WERI-Rb-1 (cell line): ENCODE results near the gene ZNF487.
A peak's percentile ranks its signal among the peaks of the same experiment; 100 is the strongest.

ENCODE experiments used
- DNase-seq: peaks from one replicate; pipeline ENCODE4 v3.0.0-alpha.2; 2020
- H3K27ac ChIP-seq: fragments of 250-450 bp; sonication (Bioruptor Pico); 2 replicates; pipeline ENCODE4 v1.5.1; 2020; ENCODE audit warnings: mild to moderate bottlenecking, moderate library complexity
- H3K27me3 ChIP-seq: fragments of 250-450 bp; sonication (Bioruptor Pico); 2 replicates; pipeline ENCODE4 v1.5.1; 2021; ENCODE audit warnings: mild to moderate bottlenecking, low read depth, moderate library complexity; ENCODE audit not compliant: insufficient read depth, severe bottlenecking
- H3K36me3 ChIP-seq: fragments of 250-450 bp; sonication (Bioruptor Pico); 2 replicates; pipeline ENCODE4 v1.5.1; 2020; ENCODE audit warnings: mild to moderate bottlenecking, moderate library complexity
- H3K4me3 ChIP-seq: 2 replicates; pipeline ENCODE4 v1.5.1; 2011; ENCODE audit warnings: low read depth, mild to moderate bottlenecking, control low read depth, low read length
- H3K9me3 ChIP-seq: fragments of 250-450 bp; sonication (Bioruptor Pico); 2 replicates; pipeline ENCODE4 v1.5.1; 2021; ENCODE audit warnings: mild to moderate bottlenecking, moderate library complexity; ENCODE audit not compliant: severe bottlenecking
- TF ChIP-seq, protein P1 (sequence below): IDR thresholded peaks from 2 replicates; pipeline ENCODE4 v1.5.1; 2011; ENCODE audit warnings: low read depth, mild to moderate bottlenecking, control low read depth, inconsistent platforms, low read length

The ZNF487 gene

DNA sequence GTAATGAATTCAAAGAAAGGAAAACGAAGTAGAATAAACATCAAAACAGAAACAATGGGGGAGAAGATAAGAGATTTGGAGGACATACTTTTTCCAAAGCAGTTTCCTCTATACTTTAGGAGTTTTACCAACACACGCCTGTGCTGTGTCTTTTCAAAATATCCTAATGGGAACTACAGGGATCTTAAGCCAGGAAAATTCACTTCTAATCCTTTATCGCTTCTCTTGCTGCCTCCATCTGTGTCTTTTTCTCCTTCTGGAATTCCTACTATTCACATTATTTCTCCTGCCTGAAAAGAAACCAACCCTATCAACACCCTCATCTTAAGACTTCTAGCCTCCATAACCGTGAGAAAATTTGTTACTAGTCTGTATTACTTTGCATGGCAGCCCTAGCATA, 34.7 kb upstream of the ZNF487 start:
- Histone ChIP-seq H3K27me3 (no peaks in the 10 kb centered on the region), H3K9me3 (no peaks in the 10 kb centered on the region), H3K4me3 (no peak overlapping the region), H3K36me3 (peaks cover 53% of the 10 kb centered on the region), H3K27ac (no peak overlapping the region)
- DNase-seq: no peak
- TF ChIP-seq, protein P1, sequence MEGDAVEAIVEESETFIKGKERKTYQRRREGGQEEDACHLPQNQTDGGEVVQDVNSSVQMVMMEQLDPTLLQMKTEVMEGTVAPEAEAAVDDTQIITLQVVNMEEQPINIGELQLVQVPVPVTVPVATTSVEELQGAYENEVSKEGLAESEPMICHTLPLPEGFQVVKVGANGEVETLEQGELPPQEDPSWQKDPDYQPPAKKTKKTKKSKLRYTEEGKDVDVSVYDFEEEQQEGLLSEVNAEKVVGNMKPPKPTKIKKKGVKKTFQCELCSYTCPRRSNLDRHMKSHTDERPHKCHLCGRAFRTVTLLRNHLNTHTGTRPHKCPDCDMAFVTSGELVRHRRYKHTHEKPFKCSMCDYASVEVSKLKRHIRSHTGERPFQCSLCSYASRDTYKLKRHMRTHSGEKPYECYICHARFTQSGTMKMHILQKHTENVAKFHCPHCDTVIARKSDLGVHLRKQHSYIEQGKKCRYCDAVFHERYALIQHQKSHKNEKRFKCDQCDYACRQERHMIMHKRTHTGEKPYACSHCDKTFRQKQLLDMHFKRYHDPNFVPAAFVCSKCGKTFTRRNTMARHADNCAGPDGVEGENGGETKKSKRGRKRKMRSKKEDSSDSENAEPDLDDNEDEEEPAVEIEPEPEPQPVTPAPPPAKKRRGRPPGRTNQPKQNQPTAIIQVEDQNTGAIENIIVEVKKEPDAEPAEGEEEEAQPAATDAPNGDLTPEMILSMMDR: no peak

GRCh38 chr10:43402880-43403452, 33.9 kb upstream of the ZNF487 start:
- TF ChIP-seq, protein P1: no peak
- no peak overlapping the region for H3K4me3 ChIP-seq
- H3K9me3 ChIP-seq: no peaks in the 10 kb centered on the region
- peaks cover 57% of the 10 kb centered on the region for H3K36me3 ChIP-seq
- no peak for DNase-seq
- H3K27ac ChIP-seq: no peak overlapping the region
- H3K27me3 ChIP-seq: no peaks in the 10 kb centered on the region

GRCh38 chr10:43403911-43404703, 32.8 kb upstream of the ZNF487 start:
- no peak for DNase-seq
- H3K27ac ChIP-seq: no peak overlapping the region
- TF ChIP-seq, protein P1: no peak
- no peaks in the 10 kb centered on the region for H3K9me3 ChIP-seq
- H3K27me3 ChIP-seq: no peaks in the 10 kb centered on the region
- H3K4me3 ChIP-seq: no peak overlapping the region
- peaks cover 54% of the 10 kb centered on the region for H3K36me3 ChIP-seq

- no peak overlapping the region; the same call in 1 of the 2 replicates for H3K4me3 ChIP-seq
- DNase-seq: no peak
- peaks cover 4% of the 10 kb centered on the region for H3K9me3 ChIP-seq
- TF ChIP-seq, protein P1: no peak
- peaks cover 48% of the 10 kb centered on the region for H3K36me3 ChIP-seq
- no peak overlapping the region for H3K27ac ChIP-seq
- H3K27me3 ChIP-seq: no peaks in the 10 kb centered on the region
Measured at GRCh38 chr10:43404704-43405084, 32.2 kb upstream of the ZNF487 start.

DNA sequence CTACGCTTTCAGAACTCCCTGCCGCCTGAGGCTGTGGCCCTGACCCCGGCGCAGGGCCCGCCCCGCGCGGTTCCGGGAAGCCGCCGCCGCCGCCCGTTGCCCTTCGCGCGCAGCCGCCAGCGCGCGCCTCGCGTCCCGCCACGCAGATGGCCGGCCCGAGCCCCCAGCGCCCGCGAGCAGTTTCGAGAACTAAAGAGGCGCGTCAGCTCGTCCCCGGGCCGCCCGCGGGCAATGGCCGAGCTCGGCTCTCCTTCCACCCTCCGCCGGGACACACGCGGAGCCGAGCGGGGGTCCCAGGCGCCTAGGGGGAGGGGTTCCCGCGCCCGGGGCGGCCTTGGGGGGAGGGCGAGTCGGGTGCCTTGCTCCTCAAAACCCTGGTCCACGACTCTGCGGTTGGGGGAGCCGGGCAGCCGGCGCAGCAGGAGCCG, 29.7 kb upstream of the ZNF487 start:
- Histone ChIP-seq H3K9me3 (peaks cover 5% of the 10 kb centered on the region), H3K36me3 (peaks cover 40% of the 10 kb centered on the region), H3K27me3 (no peaks in the 10 kb centered on the region), H3K4me3 (peak overlapping the region; percentile 88), H3K27ac (peak overlapping the region; percentile 95)
- TF ChIP-seq, protein P1: no peak
- peak; percentile 32 for DNase-seq
